HCT116 (cell line): ENCODE data around the gene KIRREL2. TPM values are rescaled to one million over a fixed set of nuclear protein-coding genes. Genes with fewer than 3 reads are reported as not detected.

ENCODE experiments used
- ATAC-seq: fragments of 200-7000 bp; cut with Tn5 transposase; 2 replicates; pipeline ENCODE4 v1.9.1; 2020; ENCODE audit warnings: mild to moderate bottlenecking, moderate library complexity
- BruUV-seq: library from RNA; stranded (reverse); fragments of 400-500 nt; replicated peaks from 2 replicates; lab custom pipeline; 2021; lab: Mats Ljungman, UMichigan
- CTCF ChIA-PET: fragments of 300-600 bp; sonication (Branson Sonifier 250); formaldehyde crosslinking; loops from one replicate; lab custom pipeline; 2021; ENCODE audit warnings: antibody characterized with exemption; lab: Charles Lee
- POLR2A ChIA-PET: fragments of 300-600, 350-600 bp; sonication (Branson Sonifier 250); formaldehyde crosslinking; loops from one replicate; lab custom pipeline; 2021; ENCODE audit warnings: antibody characterized with exemption; lab: Charles Lee
- RAD21 ChIA-PET, 2 experiments: fragments of 300-600 bp; sonication (Branson Sonifier 250); formaldehyde crosslinking; loops; one replicate each; lab custom pipeline; 2023; ENCODE audit warnings: low total read pairs in 2 of 2; ENCODE audit not compliant: uncharacterized antibody in 2 of 2, unreplicated experiment in 2 of 2, low non-redundant PET in 1 of 2; lab: Charles Lee
- DNase-seq: peaks from one replicate; pipeline ENCODE4 v3.0.0-alpha.2; 2010; ENCODE audit warnings: low read depth, low spot score
- H2AFZ ChIP-seq: fragments of 200-600 bp; shearing (Covaris generic), sonication (generic); 2 replicates; pipeline ENCODE4 v1.6.1; 2017; ENCODE audit warnings: low read depth, mixed run types, mixed read lengths, antibody characterized with exemption, low read length; ENCODE audit not compliant: poor library complexity, severe bottlenecking
- H3K27ac ChIP-seq: 2 replicates; pipeline ENCODE4 v1.5.1; 2012; ENCODE audit warnings: low read depth, low read length
- H3K27me3 ChIP-seq: fragments of 200-600 bp; sonication (generic); 2 replicates; pipeline ENCODE4 v1.6.1; 2016; ENCODE audit warnings: mixed run types, low read length, mixed read lengths; ENCODE audit not compliant: insufficient read depth
- H3K36me3 ChIP-seq, 2 experiments: fragments of 200-500 bp in 1 of 2; fragments of 200-600 bp in 1 of 2; sonication (Bioruptor generic) in 1 of 2; sonication (generic) in 1 of 2; 2 replicates each; pipeline versions ENCODE4 v1.5.1 to v1.6.1; 2014 to 2016; ENCODE audit warnings: low read length in 2 of 2, inconsistent platforms in 1 of 2, mixed read lengths in 1 of 2, mixed run types in 1 of 2; ENCODE audit not compliant: insufficient read depth in 2 of 2, control insufficient read depth in 1 of 2
- H3K4me1 ChIP-seq, 2 experiments: fragments of 200-600 bp in 1 of 2; sonication (generic) in 1 of 2; 2 replicates each; pipeline versions ENCODE4 v1.5.1 to v1.6.1; 2012 to 2017; ENCODE audit warnings: low read length in 2 of 2, inconsistent platforms in 1 of 2, mild to moderate bottlenecking in 1 of 2, mixed read lengths in 1 of 2, mixed run types in 1 of 2, moderate library complexity in 1 of 2; ENCODE audit not compliant: insufficient read depth in 2 of 2, control insufficient read depth in 1 of 2
- H3K4me2 ChIP-seq: fragments of 200-600 bp; sonication (generic); 2 replicates; pipeline ENCODE4 v1.6.1; 2017; ENCODE audit warnings: mixed run types, low read length, mixed read lengths
- H3K4me3 ChIP-seq, 2 experiments: fragments of 200-600 bp in 1 of 2; sonication (generic) in 1 of 2; replicated peaks in 1 of 2; 2 replicates each; pipeline ENCODE4 v1.5.1; 2011 to 2016; ENCODE audit warnings: low read length in 2 of 2, control low read depth in 1 of 2, low read depth in 1 of 2, mild to moderate bottlenecking in 1 of 2, mixed read lengths in 1 of 2, mixed run types in 1 of 2
- H3K79me2 ChIP-seq: fragments of 200-600 bp; sonication (generic); 2 replicates; pipeline ENCODE4 v1.6.1; 2017; ENCODE audit warnings: mild to moderate bottlenecking, mixed run types, low read length, moderate library complexity, mixed read lengths; ENCODE audit not compliant: insufficient read depth
- H3K9ac ChIP-seq: fragments of 200-600 bp; sonication (generic); 2 replicates; pipeline ENCODE4 v1.6.1; 2016; ENCODE audit warnings: low read length, mixed read lengths
- H3K9me2 ChIP-seq: fragments of 200-600 bp; sonication (generic), shearing (Covaris generic); 2 replicates; pipeline ENCODE4 v1.6.1; 2017; ENCODE audit warnings: mixed run types, mild to moderate bottlenecking, moderate library complexity; ENCODE audit not compliant: insufficient read depth
- H3K9me3 ChIP-seq, 2 experiments: fragments of 200-500 bp in 1 of 2; fragments of 200-600 bp in 1 of 2; sonication (Bioruptor generic) in 1 of 2; sonication (generic) in 1 of 2; 2 replicates each; pipeline ENCODE4 v1.6.1; 2014 to 2017; ENCODE audit warnings: low read length in 2 of 2, mixed read lengths in 2 of 2, inconsistent platforms in 1 of 2, low read depth in 1 of 2, mild to moderate bottlenecking in 1 of 2, mixed run types in 1 of 2, moderate library complexity in 1 of 2; ENCODE audit not compliant: control insufficient read depth in 1 of 2, insufficient read depth in 1 of 2
- H4K20me1 ChIP-seq: fragments of 200-600 bp; sonication (generic), shearing (Covaris generic); 2 replicates; pipeline ENCODE4 v1.6.1; 2017; ENCODE audit warnings: mixed run types, mild to moderate bottlenecking, moderate library complexity; ENCODE audit not compliant: insufficient read depth
- CBX3 ChIP-seq: IDR thresholded peaks from 2 replicates; pipeline ENCODE4 v1.6.1; 2012; ENCODE audit warnings: low read depth
- CEBPB ChIP-seq: IDR thresholded peaks from 2 replicates; pipeline ENCODE4 v1.6.1; 2012; ENCODE audit warnings: low read depth
- EGR1 ChIP-seq: IDR thresholded peaks from 2 replicates; pipeline ENCODE4 v1.6.1; 2012; ENCODE audit warnings: low read depth
- ELF1 ChIP-seq: IDR thresholded peaks from 2 replicates; pipeline ENCODE4 v1.6.1; 2012; ENCODE audit warnings: low read depth, borderline replicate concordance
- EZH2 ChIP-seq: fragments of 200-600 bp; sonication (generic); IDR thresholded peaks from 2 replicates; pipeline ENCODE4 v1.6.1; 2017; ENCODE audit warnings: antibody characterized with exemption, mixed run types
- FOSL1 ChIP-seq: IDR thresholded peaks from 2 replicates; pipeline ENCODE4 v1.6.1; 2012; ENCODE audit warnings: low read depth
- JUND ChIP-seq: IDR thresholded peaks from 2 replicates; pipeline ENCODE4 v1.6.1; 2012
- MAX ChIP-seq: IDR thresholded peaks from 2 replicates; pipeline ENCODE4 v1.6.1; 2012
- POLR2A ChIP-seq: IDR thresholded peaks from 2 replicates; pipeline ENCODE4 v1.7.0; 2011; ENCODE audit warnings: borderline replicate concordance; ENCODE audit not compliant: insufficient read depth, insufficient read length; ENCODE audit errors: extremely low read depth
- SIN3A ChIP-seq: IDR thresholded peaks from 2 replicates; pipeline ENCODE4 v1.6.1; 2012; ENCODE audit warnings: low read depth
- SP1 ChIP-seq: IDR thresholded peaks from 2 replicates; pipeline ENCODE4 v1.6.1; 2012; ENCODE audit warnings: low read depth
- SRF ChIP-seq: IDR thresholded peaks from 2 replicates; pipeline ENCODE4 v1.6.1; 2012; ENCODE audit warnings: low read depth
- YY1 ChIP-seq: IDR thresholded peaks from 2 replicates; pipeline ENCODE4 v1.6.1; 2011; ENCODE audit warnings: low read length, low read depth, moderate library complexity, mild to moderate bottlenecking; ENCODE audit not compliant: insufficient replicate concordance; ENCODE audit errors: extremely low read depth
- ZBTB33 ChIP-seq: IDR thresholded peaks from 2 replicates; pipeline ENCODE4 v1.6.1; 2011; ENCODE audit warnings: mild to moderate bottlenecking, low read length, moderate library complexity; ENCODE audit not compliant: insufficient replicate concordance; ENCODE audit errors: extremely low read depth
- ZFX ChIP-seq: fragments of 450-650 bp; IDR thresholded peaks from 2 replicates; pipeline ENCODE4 v1.6.1; 2017
- intact Hi-C: fragments of 100-400 bp; cut with micrococcal nuclease; formaldehyde crosslinking; loops from 2 replicates; pipeline ENCODE4 v1.10.0; 2022
- total RNA-seq: library from RNA; stranded (reverse); gene quantifications from one replicate; pipeline ENCODE4 v1.2.1, GENCODE V29; 2021; ENCODE audit not compliant: unreplicated experiment

KIRREL2 gene
- total RNA-seq, 1 experiment from 2014 or later, result 1.3 TPM

- Histone ChIP-seq H3K27ac (no peak overlapping the region), H3K36me3 (no peaks in the 10 kb centered on the region), H3K4me3 (no peak overlapping the region), H3K4me1 (peaks cover 2 to 15% of the 10 kb centered on the region in 2 experiments; a peak in 3 of 4 replicates), H3K4me2 (no peak overlapping the region), H3K9ac (no peak overlapping the region), H3K27me3 (no peaks in the 10 kb centered on the region), H3K9me2 (no peaks in the 10 kb centered on the region), H2AFZ (no peak overlapping the region), H4K20me1 (no peaks in the 10 kb centered on the region), H3K9me3 (no peaks in the 10 kb centered on the region), H3K79me2 (no peaks in the 10 kb centered on the region)
- BruUV-seq, result no TSS peak
- CTCF ChIA-PET, result no interaction called here
- POLR2A ChIA-PET, result no interaction called here
- TF ChIP-seq YY1 (no peak), EZH2 (no peak), CBX3 (no peak), MAX (no peak), ZBTB33 (no peak), POLR2A (no peak), JUND (no peak), EGR1 (no peak), FOSL1 (no peak), SP1 (no peak), SRF (no peak), SIN3A (no peak), ELF1 (no peak), ZFX (no peak), CEBPB (no peak)
- intact Hi-C loops, result no loop called here
- RAD21 ChIA-PET, result no interaction called here
- DNase-seq (no peak), ATAC-seq (no peak)
Measured at GRCh38 chr19:35858311-35858710, 1.6 kb downstream of the KIRREL2 start.
